Measurements from ENCODE around the gene ISLR.

The ISLR gene

GRCh38 chr15:74202452-74203401, 29.2 kb downstream of the ISLR start, which contains the start of gene STRA6:
STRA6 (minus strand) TSS chr15:74202787; CDS start chr15:74202267, 520 bp downstream.
- no peaks in the 10 kb centered on the region for H3K79me2 ChIP-seq (ENCODE audit: insufficient read depth, low read length)
- H3K9me2 ChIP-seq (ENCODE audit: low read depth, low read length): no peaks in the 10 kb centered on the region
- H3K9ac ChIP-seq (ENCODE audit: low read length): no peak within 1 kb of the TSS
- no peaks in the 10 kb centered on the region for H3K36me3 ChIP-seq (ENCODE audit: insufficient read depth, low read length)
- no peak within 1 kb of the TSS for H3K27ac ChIP-seq (ENCODE audit: low read depth, low read length, poor library complexity, severe bottlenecking)
- no peak within 1 kb of the TSS for H3K4me3 ChIP-seq (ENCODE audit: low read depth, low read length, poor library complexity, severe bottlenecking)
- no peaks in the 10 kb centered on the region for H3K27me3 ChIP-seq (ENCODE audit: insufficient read depth, low read length)
- H4K20me1 ChIP-seq (ENCODE audit: insufficient read depth, low read length): no peaks in the 10 kb centered on the region
- H2AFZ ChIP-seq (ENCODE audit: low read length): no peak within 1 kb of the TSS
- H3K4me2 ChIP-seq (ENCODE audit: low read length): no peak within 1 kb of the TSS
- no peak for TF ChIP-seq CTCF (IDR thresholded peaks at IDR 0.05; ENCODE audit: low read length)
- no peak for TF ChIP-seq EZH2 (IDR thresholded peaks at IDR 0.05; ENCODE audit: borderline replicate concordance, low read length)
- H3F3A ChIP-seq (ENCODE audit: insufficient read depth, low read length): no peaks in the 10 kb centered on the region
- no peaks in the 10 kb centered on the region for H3K4me1 ChIP-seq (ENCODE audit: insufficient read depth, low read length, severe bottlenecking)
- no peaks in the 10 kb centered on the region for H3K9me3 ChIP-seq (ENCODE audit: low read length)

- Histone ChIP-seq H3F3A (ENCODE audit: insufficient read depth, low read length) (no peaks in the 10 kb centered on the region), H3K9me2 (ENCODE audit: low read depth, low read length) (no peaks in the 10 kb centered on the region), H3K4me1 (ENCODE audit: insufficient read depth, low read length, severe bottlenecking) (no peaks in the 10 kb centered on the region), H4K20me1 (ENCODE audit: insufficient read depth, low read length) (no peaks in the 10 kb centered on the region), H3K79me2 (ENCODE audit: insufficient read depth, low read length) (no peaks in the 10 kb centered on the region), H3K27ac (ENCODE audit: low read depth, low read length, poor library complexity, severe bottlenecking) (no peak overlapping the region), H3K9me3 (ENCODE audit: low read length) (no peaks in the 10 kb centered on the region), H2AFZ (ENCODE audit: low read length) (no peak overlapping the region), H3K4me3 (ENCODE audit: low read depth, low read length, poor library complexity, severe bottlenecking) (no peak overlapping the region), H3K36me3 (ENCODE audit: insufficient read depth, low read length) (no peaks in the 10 kb centered on the region), H3K4me2 (ENCODE audit: low read length) (no peak overlapping the region), H3K27me3 (ENCODE audit: insufficient read depth, low read length) (no peaks in the 10 kb centered on the region), H3K9ac (ENCODE audit: low read length) (no peak overlapping the region)
- TF ChIP-seq EZH2 (IDR thresholded peaks at IDR 0.05; ENCODE audit: borderline replicate concordance, low read length) (no peak), CTCF (IDR thresholded peaks at IDR 0.05; ENCODE audit: low read length) (no peak)
These were observed 30.5 kb downstream of the ISLR start for GRCh38 chr15:74203914-74204431.

DNA sequence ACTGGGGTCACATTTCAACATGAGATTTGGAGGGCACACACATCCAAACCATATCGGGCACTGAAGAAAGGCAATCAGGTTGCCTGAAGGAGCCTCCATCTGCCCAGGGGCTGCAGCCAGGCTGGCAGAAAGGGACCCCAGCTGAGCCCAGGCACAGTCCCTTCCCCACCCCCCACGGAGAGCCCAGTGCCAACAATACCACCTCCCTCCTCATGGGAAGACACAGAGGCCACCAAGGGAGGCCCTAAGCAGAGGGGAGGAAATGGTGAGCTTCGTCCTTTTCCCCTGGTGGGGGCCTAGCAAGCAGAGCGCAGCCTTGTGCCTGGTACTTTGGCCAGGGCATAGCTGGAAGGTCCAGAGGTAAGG, 32.1 kb downstream of the ISLR start:
- no peak for TF ChIP-seq CTCF (IDR thresholded peaks at IDR 0.05; ENCODE audit: low read length)
- no peak for TF ChIP-seq EZH2 (IDR thresholded peaks at IDR 0.05; ENCODE audit: borderline replicate concordance, low read length)
- Histone ChIP-seq H3F3A (ENCODE audit: insufficient read depth, low read length) (no peaks in the 10 kb centered on the region), H2AFZ (ENCODE audit: low read length) (no peak overlapping the region), H3K79me2 (ENCODE audit: insufficient read depth, low read length) (no peaks in the 10 kb centered on the region), H3K27ac (ENCODE audit: low read depth, low read length, poor library complexity, severe bottlenecking) (no peak overlapping the region), H3K9ac (ENCODE audit: low read length) (no peak overlapping the region), H4K20me1 (ENCODE audit: insufficient read depth, low read length) (no peaks in the 10 kb centered on the region), H3K9me3 (ENCODE audit: low read length) (no peaks in the 10 kb centered on the region), H3K4me1 (ENCODE audit: insufficient read depth, low read length, severe bottlenecking) (no peaks in the 10 kb centered on the region), H3K9me2 (ENCODE audit: low read depth, low read length) (no peaks in the 10 kb centered on the region), H3K36me3 (ENCODE audit: insufficient read depth, low read length) (no peaks in the 10 kb centered on the region), H3K27me3 (ENCODE audit: insufficient read depth, low read length) (peaks cover 2% of the 10 kb centered on the region; the same call in 1 of the 2 replicates), H3K4me3 (ENCODE audit: low read depth, low read length, poor library complexity, severe bottlenecking) (no peak overlapping the region), H3K4me2 (ENCODE audit: low read length) (no peak overlapping the region)
